ENCODE data around the gene SCUBE1.

The SCUBE1 gene

DNA sequence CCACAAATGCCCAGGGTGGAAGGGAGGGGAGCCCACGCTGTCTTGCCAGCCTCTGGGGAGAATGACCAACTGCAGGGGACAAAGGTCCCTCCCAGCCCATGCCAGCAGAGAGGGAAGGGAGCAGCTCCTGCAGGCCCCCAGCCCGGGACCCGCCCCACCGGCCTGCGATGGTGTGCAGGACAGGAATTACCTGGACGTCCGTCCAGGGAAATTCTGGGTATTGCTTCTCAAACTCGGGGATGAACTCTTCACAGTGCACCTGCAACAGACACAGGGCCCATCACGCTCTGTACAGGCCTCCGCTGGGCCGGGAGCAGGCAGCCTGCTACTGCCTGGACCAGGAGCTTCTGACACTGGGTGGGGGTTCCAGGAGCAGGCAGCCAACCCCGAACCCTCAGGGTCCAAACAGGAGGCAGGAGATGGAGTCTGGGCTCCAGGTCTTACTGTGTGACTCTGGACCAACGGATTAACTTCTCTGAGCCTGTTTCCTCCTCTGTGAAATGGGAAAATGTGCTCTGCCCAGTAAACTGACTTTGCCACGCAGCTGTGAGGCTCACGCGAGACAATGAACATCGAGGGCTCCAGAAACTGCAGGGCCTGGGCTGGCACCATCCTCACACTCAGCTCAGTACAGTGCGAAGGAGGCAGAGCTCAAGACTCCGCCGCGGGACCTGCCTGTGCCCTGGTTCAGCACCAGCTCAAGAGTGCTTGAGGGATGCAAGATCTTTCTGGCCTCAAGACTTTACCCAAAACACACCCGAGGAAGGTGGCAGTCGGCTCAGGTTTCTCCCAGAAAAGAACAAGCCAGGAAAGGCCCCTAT is 173.7 kb downstream of the SCUBE1 start:
- no peak for DNase-seq

DNA sequence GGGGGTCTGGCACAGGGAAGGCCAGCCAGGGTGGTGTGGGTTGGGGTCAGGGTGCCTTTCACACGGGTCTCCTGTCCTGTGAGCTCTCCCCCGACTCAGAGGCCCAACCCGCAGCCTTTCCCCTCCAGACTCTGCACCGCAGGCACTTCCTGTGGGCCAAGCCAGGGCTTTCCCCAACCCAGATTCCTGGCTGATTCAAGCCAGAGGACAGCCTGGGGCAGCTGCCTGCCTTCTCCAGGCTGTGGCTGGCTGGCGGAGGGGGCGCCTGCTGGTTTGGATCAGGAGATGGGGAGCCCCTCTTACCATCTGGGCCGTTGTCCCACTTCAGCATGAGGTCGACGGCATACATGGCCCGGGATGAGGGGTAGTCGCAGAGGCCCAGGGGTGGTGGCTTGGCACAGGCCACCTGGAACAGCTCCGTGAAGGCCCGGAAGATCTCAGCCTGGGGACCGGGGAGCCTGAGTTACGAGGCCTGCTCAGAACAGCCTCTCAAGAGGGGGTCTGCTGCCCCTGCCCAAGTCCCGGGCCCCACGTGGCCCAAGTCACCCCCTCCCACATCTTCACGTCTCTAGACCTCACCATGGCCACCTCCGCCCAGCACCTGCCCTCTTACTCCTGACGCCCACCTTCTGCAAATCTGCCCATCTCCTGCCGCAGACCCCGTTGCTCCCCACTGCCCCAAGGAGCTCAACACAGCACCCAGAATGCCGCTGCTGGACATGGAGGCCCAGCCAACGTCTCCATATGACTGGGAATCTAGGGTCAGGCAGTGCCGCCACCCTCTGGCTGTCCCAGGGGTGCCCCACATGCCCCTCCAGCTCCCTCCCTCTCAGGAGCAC is 174.5 kb downstream of the SCUBE1 start:
- no peak for DNase-seq

DNA sequence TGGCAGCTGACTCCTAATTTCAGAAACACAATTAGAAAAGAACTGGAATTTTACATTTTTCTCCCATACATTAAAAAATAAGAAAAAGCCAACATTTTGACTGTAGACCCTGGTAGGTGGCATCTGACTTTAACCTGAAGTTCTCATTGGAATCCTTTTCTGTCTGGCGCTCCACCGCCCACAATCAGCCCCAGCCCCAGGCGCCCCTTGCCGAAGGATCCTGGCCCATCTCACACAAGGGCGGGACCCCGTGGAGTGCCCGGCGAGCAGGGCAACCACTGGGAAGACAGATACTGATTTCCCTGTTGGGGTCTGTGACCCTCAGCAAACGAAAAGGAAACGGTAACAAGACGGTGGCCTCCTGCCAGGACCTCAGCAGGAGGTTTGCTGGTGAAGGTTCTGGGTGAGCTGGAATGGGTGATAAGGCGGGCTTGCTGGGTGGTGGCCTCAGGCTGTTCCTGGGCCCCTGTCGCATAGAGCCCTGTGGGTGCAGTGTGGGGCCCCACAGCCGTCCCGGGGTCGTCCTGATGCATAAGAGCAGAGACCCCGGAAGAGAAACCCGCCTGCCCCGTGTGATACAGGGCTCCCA is 176.1 kb downstream of the SCUBE1 start:
- DNase-seq, result no peak

DNA sequence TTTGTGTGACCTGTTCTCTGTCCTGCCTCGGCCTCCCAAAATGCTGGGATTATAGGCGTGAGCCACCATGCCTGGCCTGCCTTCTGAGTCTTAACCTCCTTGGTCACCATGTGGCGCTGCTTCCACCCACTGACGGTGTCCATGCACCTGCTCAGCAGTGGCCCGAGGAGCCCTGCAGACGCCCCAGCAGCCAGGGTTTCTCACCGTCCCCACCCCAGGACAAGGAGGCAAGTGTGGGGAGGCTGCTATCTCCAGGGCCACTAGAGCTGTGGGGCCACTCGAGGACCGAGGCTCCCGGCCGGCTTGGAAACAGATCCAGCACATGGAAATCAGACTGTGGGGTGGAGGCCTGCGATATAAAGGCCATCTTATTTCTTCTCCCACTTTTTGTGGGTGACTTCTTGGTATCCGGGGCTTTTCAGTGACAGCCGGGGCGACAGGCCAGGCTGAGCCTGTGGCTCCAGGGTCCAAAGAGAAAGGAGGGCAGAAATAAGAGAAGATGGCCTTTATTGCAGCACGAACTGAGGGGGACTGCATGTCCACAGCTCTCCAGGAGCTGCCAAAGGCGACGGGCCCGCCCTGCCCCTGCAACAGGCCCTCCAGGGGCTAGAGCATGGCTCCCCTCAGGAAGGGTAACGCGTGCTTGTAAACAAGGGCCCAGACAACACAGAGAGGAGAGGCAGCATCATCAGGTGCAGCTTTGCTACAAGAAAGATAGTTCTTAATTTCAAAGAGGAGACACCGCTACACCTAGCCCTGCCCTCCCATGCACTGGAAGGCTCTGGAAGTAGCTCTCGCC is 176.8 kb downstream of the SCUBE1 start:
- DNase-seq, result no peak

DNA sequence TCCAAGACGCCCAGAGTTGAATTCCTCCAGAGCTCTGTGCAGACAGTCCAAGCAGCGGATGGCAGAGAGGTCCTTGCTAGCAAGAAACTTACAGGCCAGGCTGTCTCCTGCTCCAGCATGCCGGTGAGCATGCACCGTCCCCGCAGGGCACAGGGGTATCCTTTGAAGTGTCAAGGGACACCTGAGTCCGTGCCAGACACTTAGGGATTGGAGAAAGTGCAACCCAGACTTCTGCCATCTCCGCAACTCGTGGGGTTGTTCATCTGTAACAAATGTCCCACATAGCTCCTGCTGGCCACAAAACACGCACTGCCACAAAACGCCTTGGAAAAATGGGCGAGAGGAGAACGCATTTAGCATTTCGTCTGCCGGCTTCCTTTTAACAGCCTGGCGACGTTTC is 178.5 kb downstream of the SCUBE1 start:
- DNase-seq, result no peak

DNA sequence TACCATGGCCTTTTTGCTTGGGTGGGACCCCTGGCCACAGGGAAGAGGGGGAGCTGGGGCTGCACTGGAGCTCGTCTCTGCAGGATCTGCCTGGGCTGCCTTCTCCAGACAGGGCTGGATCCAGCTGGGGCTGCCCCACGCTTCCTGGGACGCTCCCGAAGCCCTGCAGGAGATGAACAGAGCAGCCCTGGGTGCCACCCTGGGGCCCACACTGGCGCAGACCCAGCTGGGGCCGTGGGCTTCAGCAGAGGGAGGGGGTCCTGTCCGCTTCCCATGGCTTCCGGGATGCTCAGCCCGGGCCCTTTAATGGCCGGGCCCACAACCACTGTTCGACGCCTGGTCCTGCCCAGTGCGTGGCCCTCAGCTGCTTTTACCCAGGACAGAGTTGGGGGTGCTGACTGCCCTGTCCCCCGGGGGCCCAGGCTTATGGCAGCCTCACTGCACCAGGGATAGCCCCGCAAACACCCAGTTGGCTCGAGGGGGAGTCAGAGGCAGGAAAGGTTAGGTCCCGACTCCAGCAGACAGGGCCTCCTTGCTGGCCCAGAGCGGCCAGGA is 179.9 kb downstream of the SCUBE1 start:
- DNase-seq, result no peak

DNA sequence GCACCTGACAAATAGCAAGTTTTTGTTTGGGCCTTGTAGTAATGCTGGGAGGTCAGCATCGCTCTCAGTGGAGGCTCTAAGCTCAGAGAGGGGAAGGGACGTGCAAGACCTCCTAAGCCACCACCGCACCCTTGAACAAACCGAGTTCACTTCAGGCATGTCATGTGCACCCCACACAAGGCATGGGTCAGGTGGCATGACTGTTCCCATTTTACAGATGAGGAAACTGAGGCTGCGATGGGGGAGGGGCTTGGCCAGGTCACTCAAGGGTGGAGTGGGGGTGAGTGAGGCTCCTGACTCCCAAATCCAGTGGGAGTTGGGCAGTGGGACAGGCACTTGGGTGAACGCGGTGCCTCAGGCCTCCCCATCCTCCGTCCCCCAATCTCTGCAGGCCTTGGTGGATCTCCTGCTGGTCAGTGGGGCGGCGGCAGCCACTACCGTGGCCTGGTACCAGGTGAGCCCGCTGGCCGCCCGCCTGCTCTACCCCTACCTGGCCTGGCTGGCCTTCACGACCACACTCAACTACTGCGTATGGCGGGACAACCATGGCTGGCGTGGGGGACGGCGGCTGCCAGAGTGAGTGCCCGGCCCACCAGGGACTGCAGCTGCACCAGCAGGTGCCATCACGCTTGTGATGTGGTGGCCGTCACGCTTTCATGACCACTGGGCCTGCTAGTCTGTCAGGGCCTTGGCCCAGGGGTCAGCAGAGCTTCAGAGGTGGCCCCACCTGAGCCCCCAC is 180.6 kb downstream of the SCUBE1 start:
- no peak for DNase-seq

DNA sequence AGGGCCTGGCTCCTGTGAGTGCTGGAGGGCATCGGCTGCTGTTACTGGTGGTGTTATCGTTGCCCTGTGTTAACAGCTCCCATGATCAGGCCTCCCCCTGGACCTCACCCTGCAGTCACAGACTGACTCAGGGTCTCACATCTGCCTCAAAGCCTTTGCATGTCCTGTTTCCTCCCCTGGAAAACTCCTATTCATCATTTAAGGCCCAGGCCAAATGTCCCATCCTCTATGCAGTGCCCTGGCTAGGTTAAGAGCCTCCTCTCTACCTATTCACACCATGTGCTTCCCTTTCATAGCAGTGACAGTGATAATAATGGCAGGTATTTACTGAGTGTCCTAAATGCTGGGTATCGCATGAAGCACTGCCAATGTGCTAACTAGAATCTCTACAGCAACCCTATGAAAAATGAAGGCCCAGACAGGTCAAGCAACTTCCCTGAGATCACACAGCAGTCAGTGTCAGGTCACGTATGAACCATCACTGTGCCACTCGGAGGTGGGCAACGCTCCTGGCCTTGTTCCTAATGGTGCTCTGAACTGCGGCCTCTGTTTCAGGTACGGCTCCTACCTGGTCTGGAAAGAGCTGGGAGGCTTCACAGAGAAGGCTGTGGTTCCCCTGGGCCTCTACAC is 182.6 kb downstream of the SCUBE1 start:
- no peak for DNase-seq

DNA sequence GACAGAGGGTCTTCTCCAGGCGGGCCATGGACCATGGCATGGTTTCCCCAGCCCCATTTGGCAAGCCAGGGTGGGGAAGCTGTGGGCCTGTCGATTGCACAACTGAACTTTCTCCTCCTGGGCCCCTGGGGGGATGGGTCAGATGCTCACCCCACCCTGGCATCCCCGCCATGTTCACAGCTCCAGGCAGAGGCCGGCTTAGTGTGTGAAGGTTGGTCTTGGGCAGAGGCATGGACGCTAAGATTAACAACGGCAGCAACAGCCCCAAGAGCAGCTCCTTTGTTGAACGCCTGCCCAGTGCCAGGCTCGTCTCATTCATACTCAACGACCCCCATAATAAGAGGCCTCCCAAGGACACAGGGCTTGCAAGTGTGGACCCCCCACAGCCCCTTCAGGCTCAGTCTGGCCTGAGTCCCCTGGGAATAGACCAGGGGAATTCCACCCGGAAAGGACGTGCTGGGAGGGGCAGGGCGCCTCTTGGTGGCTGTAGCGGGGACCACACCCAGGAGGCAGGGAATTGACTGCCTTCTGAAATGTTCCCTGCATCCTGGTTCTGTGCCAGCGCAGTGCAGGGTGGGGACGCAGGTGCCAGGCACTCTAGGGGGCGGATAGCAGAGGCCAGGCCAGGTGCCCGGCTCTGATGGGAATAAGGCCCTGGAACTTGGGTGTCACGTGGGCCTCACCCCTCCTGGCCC is 183.5 kb downstream of the SCUBE1 start:
- no peak for DNase-seq

DNA sequence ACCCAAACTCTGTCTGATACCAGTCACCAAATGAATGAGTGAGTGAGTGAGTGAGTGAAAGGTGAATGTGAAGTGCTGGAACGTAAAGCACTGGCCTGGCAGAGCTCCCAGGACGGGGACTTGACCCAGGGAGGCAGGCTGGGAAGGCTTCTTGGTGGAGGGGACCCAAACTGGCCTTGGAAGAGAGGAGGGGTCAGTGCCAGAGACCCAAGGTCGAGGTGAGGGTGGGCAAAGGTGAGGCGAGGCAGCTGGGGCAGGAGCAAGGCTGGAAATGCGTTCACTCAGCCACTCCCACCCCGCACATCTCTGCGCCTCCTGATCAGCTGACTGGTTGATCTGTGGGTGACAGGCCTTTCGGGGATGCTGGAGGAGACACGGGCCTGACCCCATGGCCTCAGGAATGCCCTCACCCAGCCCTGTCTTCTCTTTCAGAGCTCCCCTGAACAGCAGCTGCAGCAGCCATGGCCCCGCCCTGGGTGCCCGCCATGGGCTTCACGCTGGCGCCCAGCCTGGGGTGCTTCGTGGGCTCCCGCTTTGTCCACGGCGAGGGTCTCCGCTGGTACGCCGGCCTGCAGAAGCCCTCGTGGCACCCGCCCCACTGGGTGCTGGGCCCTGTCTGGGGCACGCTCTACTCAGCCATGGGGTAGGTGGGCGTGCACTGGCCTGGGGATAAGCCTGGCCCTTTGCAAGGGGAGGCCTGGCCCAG is 184.2 kb downstream of the SCUBE1 start:
- no peak for DNase-seq

DNA sequence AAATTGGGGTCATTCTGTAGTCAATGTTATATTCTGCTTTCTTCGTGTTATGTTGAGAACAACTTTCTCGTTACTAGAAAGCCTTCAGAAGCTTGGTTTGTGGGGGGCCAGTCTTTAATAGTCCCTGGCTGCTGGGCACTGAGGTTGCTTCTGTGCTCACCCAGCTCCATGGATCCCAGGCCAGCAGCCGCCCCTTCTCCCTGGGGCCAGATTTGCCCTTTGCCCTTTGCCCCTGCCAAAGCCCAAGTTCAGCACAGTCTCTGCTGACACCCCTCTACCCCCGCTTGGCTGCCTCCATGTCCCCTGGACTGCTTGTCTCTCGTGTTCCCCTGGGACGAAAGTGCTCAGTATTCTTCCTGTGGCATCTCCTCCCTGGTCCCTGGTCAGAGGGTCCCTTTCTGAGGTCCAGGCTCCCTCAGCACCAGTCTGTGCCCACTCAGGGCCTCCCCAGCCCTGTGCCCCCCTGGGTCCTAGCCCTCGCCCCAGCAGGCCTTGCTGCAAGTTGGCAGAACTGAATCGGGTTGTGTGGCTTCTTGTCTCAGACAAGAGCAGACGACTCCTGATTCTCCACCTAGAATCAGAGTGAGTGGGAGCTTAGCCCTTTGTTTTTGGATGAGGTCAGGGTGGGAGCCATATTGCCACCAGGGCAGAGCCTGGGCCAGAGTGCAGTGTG is 185.2 kb downstream of the SCUBE1 start:
- no peak for DNase-seq

DNA sequence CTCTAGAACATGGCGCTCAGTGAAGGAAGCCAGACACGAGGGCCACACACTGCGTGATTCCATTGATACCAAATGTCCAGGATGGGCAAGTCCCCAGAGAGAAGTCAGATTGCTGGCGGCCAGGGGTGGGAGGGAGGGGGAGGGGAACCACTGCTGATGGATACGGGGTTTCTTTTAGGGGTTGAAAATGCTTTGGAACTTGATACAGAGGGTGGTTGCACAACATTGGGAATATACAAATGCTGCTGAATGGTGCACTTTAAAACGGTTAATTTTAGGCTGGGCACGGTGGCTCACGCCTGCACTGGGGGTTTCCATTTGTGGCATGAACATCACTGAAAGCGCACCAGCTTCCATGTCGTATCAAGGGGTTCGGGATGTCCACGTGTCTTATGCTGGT is 186.8 kb downstream of the SCUBE1 start:
- no peak for DNase-seq

DNA sequence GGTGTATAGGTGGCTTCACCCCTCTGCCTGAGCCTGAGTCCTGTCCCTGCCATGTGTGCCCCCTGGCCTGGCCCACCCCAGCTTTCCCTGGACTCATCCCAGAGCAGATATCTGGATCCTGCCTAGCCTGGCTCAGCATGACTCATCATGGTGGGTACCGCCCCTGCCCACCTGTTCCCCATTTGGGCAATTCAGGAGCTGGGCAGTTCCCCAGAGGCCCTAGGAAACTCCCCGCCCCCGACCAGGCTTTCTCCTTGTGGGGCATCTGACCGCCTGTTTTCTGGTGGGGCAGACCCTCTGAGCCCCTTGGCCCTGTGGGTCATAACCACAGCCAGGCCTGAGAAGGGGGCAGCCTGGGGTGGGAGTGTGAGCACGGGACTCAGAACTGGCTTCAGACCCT is 187.4 kb downstream of the SCUBE1 start:
- DNase-seq, result no peak

DNA sequence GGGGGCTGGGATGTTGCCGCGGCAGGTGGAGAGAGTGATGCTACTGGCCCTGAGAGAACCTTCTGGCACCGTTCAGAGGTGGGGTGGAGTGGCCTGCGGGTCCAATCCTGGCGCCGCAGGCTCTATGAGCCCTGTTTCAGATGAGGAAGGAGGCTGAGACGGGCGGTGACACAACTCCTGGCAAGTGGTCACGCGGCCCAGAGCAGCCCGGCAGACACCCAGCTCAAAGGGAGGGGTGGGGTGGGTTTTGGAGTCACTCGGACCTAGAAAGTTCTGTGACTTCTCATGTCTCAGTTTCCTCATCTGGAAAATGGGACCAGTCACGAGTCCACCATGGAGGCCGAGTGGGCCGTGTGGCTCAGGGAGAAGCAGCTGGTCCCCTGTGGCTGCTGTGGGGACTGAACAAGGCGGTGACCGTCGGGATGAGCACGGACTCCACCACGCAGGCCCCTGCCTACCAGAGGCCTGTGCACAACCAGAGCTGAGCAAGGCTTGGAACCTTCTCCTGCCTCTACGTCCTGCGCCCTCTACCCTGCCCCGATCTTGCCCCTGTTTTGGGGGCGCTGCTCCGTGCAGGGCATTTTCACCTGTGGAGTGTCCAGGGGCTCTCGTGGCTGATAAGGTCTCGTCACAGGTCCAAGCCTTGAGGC is 188.2 kb downstream of the SCUBE1 start:
- no peak for DNase-seq

DNA sequence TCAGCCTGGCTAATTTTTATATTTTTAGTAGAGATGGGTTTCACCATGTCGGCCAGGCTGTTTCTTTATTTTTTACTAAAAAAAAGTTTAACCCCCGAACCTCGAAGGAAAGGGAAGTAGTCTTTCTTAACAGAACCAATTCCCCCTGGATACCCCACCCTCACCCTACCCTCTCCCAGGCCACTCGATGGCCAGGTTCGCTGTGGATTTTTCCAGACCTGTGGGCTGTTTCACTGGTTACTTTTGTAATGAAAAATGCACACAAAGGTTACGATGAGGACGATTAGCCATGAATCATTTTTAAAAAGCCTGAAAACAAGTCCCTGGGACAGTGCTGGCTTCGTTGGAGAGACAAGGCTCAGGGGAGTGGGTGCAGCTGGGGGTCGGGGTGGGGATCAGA is 189.3 kb downstream of the SCUBE1 start:
- DNase-seq, result no peak

DNA sequence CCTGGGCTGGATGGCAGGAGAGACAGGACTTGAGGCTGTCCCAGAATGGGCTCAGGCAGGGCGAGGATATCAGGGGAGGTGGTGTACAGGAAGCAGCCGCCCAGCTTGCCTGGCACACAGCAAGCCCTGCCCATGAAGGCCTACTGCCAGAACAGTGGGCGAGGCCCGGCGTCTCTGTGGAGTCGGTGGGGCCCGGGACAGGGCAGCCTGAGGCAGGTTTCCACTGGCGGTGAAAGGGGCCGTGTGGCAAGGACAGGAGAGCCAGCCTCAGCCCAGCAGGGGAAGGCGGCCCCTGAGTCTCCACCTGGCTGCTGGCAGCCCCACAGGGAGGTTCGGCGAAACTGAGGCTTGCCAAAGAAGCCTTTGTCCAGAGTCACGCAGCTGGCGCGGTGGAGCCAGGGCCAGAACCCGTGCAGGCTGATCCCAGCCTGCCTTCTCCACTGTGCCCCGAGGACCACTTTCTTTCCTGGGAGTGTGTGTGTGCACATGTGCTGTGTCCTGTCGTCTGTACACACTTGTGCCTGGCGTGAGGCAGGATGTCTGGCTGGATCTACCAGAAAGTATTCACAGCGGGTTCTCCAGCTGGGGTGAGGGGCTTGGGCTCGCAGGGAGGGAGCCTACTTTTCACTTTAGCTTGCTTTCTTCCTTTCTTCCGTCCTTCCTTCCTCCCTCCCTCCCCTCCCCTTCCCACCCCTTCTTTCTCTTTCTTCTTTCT is 190.7 kb downstream of the SCUBE1 start:
- DNase-seq, result peak; percentile 69

DNA sequence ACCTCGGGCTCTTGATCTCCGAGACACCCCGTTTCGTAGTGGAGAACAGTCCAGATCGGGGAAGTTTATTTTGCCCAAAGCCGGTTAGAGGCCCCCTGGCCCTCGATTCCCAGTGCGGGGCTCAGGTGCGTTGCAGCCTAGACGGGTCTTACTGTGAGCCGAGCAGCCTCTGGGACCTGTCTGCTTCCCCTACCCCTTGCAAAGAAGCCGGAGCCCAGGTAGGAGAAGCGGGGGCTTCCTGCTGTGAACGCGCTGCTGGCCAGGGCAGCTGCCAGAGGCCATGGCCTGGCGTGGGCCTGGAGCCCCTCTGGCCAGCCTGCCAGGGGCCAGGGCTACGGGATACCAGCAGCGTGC is 191.2 kb downstream of the SCUBE1 start:
- no peak for DNase-seq

DNA sequence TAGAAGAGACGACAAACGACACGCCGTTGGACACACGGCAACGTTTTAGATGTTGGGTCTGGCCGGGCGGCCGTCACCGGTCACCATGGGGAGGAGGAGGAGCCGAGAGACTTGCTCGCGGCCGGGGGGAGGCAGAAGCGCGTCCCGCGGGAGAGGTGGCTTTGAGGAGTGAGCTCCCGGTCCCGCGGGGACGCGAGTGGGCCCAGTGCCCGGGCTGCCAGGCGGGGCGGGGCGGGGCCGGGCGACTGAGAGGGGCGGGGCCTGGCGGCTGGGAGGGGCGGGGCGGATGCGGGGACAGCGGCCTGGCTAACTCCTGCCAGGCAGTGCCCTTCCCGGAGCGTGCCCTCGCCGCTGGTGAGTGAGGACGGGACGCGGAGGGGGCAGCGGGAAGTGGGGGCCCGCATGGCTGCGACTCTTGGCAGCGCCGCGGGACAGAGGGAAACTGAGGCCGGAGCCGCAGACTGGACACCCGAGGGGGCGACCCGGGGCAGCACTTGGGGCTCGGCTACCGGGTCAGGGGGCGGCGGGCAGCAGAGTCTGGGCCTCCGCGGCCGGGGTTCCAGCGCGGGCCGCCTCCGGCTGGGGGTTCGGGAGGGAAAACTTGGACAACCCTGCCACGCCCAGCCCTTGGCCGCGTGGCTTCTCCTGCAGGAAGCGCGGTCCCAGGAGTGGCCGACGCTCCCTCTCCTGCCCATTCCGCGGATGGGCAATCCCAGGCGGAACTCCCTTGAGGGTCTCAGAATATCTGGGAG is 191.7 kb downstream of the SCUBE1 start, which contains the start of gene TSPO:
Gene TSPO (plus strand): TSS at position 309 of the 752 bp plus-strand sequence. CDS start 7,680 bp downstream, outside the sequence.
- DNase-seq, result peak; percentile 56
